GM21786 (cell line): ENCODE measurements around the gene ZFAND3.

Source experiments
- ATAC-seq: cut with Tn5 transposase; IDR thresholded peaks from one replicate; pipeline ENCODE4 v1.9.1; 2021; ENCODE audit not compliant: unreplicated experiment

Gene ZFAND3

GRCh38 chr6:38146021-38146733 lies 326.6 kb downstream of the ZFAND3 start:
- ATAC-seq: no peak

GRCh38 chr6:38146734-38147027 lies 327.2 kb downstream of the ZFAND3 start:
- no peak for ATAC-seq

- ATAC-seq: no peak
Observed at GRCh38 chr6:38148606-38149005, 329.1 kb downstream of the ZFAND3 start.

GRCh38 chr6:38149531-38149930 lies 330.0 kb downstream of the ZFAND3 start:
- no peak for ATAC-seq

GRCh38 chr6:38150021-38150420 lies 330.5 kb downstream of the ZFAND3 start:
- no peak for ATAC-seq

GRCh38 chr6:38150681-38151296 lies 331.3 kb downstream of the ZFAND3 start:
- ATAC-seq: no peak

- ATAC-seq: no peak
Observed at GRCh38 chr6:38151580-38152500, 332.3 kb downstream of the ZFAND3 start.

GRCh38 chr6:38152620-38153019 lies 333.1 kb downstream of the ZFAND3 start:
- ATAC-seq: no peak

- no peak for ATAC-seq
Observed at GRCh38 chr6:38153076-38153797, 333.7 kb downstream of the ZFAND3 start.

GRCh38 chr6:38153798-38154345 lies 334.3 kb downstream of the ZFAND3 start:
- no peak for ATAC-seq

- ATAC-seq: no peak
Observed at GRCh38 chr6:38154731-38155130, 335.2 kb downstream of the ZFAND3 start.

GRCh38 chr6:38155144-38155543 lies 335.6 kb downstream of the ZFAND3 start:
- ATAC-seq: no peak

GRCh38 chr6:38155621-38156204 lies 336.2 kb downstream of the ZFAND3 start:
- no peak for ATAC-seq

- ATAC-seq: no peak
Observed at GRCh38 chr6:38156818-38157565, 337.5 kb downstream of the ZFAND3 start.

GRCh38 chr6:38157905-38158304 lies 338.4 kb downstream of the ZFAND3 start:
- ATAC-seq: no peak

- ATAC-seq: no peak
Observed at GRCh38 chr6:38158762-38159350, 339.3 kb downstream of the ZFAND3 start.

- no peak for ATAC-seq
Observed at GRCh38 chr6:38159596-38159995, 340.1 kb downstream of the ZFAND3 start.

- no peak for ATAC-seq
Observed at GRCh38 chr6:38160831-38161230, 341.3 kb downstream of the ZFAND3 start.

- no peak for ATAC-seq
Observed at GRCh38 chr6:38161331-38161730, 341.8 kb downstream of the ZFAND3 start.
